Caco-2 (cell line): ENCODE results near the gene TNF. TPM values are rescaled to one million over a fixed set of nuclear protein-coding genes. Genes with fewer than 3 reads are reported as not detected.

Source experiments
- BruUV-seq: library from RNA; stranded (reverse); fragments of 400-500 nt; replicated peaks from 2 replicates; lab custom pipeline; 2021; lab: Mats Ljungman, UMichigan
- CTCF ChIA-PET: fragments of 300-600 bp; sonication (Branson Sonifier 250); formaldehyde crosslinking; loops from one replicate; lab custom pipeline; 2022; ENCODE audit warnings: antibody characterized with exemption; lab: Charles Lee
- POLR2A ChIA-PET: fragments of 300-600 bp; sonication (Branson Sonifier 250); formaldehyde crosslinking; loops from one replicate; lab custom pipeline; 2022; ENCODE audit warnings: antibody characterized with exemption; lab: Charles Lee
- DNase-seq, 2 experiments: peaks; one replicate each; pipeline versions ENCODE4 v3.0.0 to v3.0.0-alpha.2; 2020 to 2022
- H3K27me3 ChIP-seq: replicated peaks from 2 replicates; pipeline ENCODE4 v1.6.0; 2011; ENCODE audit warnings: low read length; ENCODE audit not compliant: control insufficient read depth, insufficient read depth
- H3K36me3 ChIP-seq: 2 replicates; pipeline ENCODE4 v1.5.1; 2011; ENCODE audit warnings: low read length; ENCODE audit not compliant: control insufficient read depth, insufficient read depth
- H3K4me1 ChIP-seq: fragments of 250-450 bp; sonication (Bioruptor Pico); 2 replicates; pipeline ENCODE4 v1.5.1; 2020; ENCODE audit warnings: mild to moderate bottlenecking
- H3K4me3 ChIP-seq: 2 replicates; pipeline ENCODE4 v1.5.1; 2011; ENCODE audit warnings: low read depth, mild to moderate bottlenecking, control low read depth, low read length
- H3K9me3 ChIP-seq: fragments of 250-450 bp; sonication (Bioruptor Pico); 2 replicates; pipeline ENCODE4 v1.5.1; 2020; ENCODE audit warnings: mild to moderate bottlenecking, moderate library complexity
- H3K27ac Mint-ChIP-seq: one replicate; pipeline ENCODE4 v1.8.0; 2022; ENCODE audit warnings: mixed read lengths; ENCODE audit not compliant: unreplicated experiment
- H3K27me3 Mint-ChIP-seq: one replicate; pipeline ENCODE4 v1.8.0; 2022; ENCODE audit warnings: mixed read lengths; ENCODE audit not compliant: insufficient read depth, unreplicated experiment
- H3K36me3 Mint-ChIP-seq: one replicate; pipeline ENCODE4 v1.8.0; 2022; ENCODE audit warnings: mild to moderate bottlenecking, mixed read lengths; ENCODE audit not compliant: insufficient read depth, unreplicated experiment
- H3K4me1 Mint-ChIP-seq: one replicate; pipeline ENCODE4 v1.8.0; 2022; ENCODE audit warnings: low read depth, mixed read lengths; ENCODE audit not compliant: unreplicated experiment
- H3K4me3 Mint-ChIP-seq: one replicate; pipeline ENCODE4 v1.8.0; 2022; ENCODE audit warnings: mild to moderate bottlenecking, moderate library complexity, mixed read lengths; ENCODE audit not compliant: unreplicated experiment
- H3K9me3 Mint-ChIP-seq: one replicate; pipeline ENCODE4 v1.8.0; 2022; ENCODE audit warnings: mixed read lengths; ENCODE audit not compliant: unreplicated experiment
- intact Hi-C: fragments of 100-400 bp; cut with micrococcal nuclease; formaldehyde crosslinking; loops from one replicate; pipeline ENCODE4 v1.10.0; 2022; ENCODE audit not compliant: unreplicated experiment
- total RNA-seq: library from RNA; stranded (reverse); gene quantifications from 2 replicates; pipeline ENCODE4 v1.2.3, GENCODE V29; 2022
- TF ChIP-seq, protein P1 (sequence below), 2 experiments: fragments of 200-600 bp in 1 of 2; IDR thresholded peaks; 1 replicate in 1 of 2; 2 replicates in 1 of 2; pipeline versions ENCODE4 v1.5.1 to v1.8.0; 2011 to 2022; ENCODE audit warnings: antibody characterized with exemption in 1 of 2, control low read depth in 1 of 2, inconsistent platforms in 1 of 2, low read depth in 1 of 2, low read length in 1 of 2, mild to moderate bottlenecking in 1 of 2, moderate library complexity in 1 of 2; ENCODE audit not compliant: insufficient read depth in 1 of 2, severe bottlenecking in 1 of 2, unreplicated experiment in 1 of 2

Gene TNF
- total RNA-seq, 1 experiment from 2014 or later: not detected

DNA sequence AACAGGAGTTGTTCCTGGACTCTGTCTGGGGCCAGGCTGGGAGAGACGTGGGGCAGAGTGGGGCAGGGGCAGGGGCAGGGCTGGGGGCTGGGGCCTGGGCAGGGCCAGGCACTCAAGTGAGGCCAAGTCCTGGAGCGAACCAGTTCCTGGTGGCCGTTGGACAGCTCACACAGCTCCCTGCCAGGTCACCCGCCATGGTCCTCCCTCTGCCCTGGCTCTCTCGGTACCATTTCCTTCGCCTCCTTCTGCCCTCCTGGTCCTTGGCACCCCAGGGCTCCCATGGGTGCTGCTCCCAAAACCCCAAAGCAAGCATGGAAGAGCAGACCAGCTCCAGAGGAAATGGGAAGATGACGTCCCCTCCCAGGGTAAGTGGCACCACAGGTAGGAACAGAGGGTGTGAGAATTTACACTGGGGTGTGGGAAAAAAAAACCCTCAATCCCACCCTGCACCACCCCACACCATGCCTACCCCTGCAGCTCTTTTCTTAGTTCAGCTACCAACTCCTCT lies 46.5 kb upstream of the TNF start, which contains the start of gene MCCD1:
TSS of gene MCCD1 (plus strand) at position 142 of the 508 bp plus-strand sequence. CDS start at position 195, 53 bp downstream.
- no peaks in the 10 kb centered on the region for H3K27me3 Mint-ChIP-seq
- BruUV-seq: no TSS peak
- CTCF ChIA-PET: no interaction called here
- Histone ChIP-seq H3K36me3 (peaks cover 7% of the 10 kb centered on the region), H3K9me3 (no peaks in the 10 kb centered on the region), H3K4me1 (no peaks in the 10 kb centered on the region), H3K4me3 (no peak within 1 kb of the TSS), H3K27me3 (no peaks in the 10 kb centered on the region)
- intact Hi-C loops: loop anchor here (5.0 kb wide), 1 partner anchor 37 kb away; no protein-coding TSS in a partner anchor
- DNase-seq: no peak
- H3K27ac Mint-ChIP-seq: no peak within 1 kb of the TSS
- H3K4me1 Mint-ChIP-seq: peaks cover 9% of the 10 kb centered on the region
- TF ChIP-seq, protein P1, sequence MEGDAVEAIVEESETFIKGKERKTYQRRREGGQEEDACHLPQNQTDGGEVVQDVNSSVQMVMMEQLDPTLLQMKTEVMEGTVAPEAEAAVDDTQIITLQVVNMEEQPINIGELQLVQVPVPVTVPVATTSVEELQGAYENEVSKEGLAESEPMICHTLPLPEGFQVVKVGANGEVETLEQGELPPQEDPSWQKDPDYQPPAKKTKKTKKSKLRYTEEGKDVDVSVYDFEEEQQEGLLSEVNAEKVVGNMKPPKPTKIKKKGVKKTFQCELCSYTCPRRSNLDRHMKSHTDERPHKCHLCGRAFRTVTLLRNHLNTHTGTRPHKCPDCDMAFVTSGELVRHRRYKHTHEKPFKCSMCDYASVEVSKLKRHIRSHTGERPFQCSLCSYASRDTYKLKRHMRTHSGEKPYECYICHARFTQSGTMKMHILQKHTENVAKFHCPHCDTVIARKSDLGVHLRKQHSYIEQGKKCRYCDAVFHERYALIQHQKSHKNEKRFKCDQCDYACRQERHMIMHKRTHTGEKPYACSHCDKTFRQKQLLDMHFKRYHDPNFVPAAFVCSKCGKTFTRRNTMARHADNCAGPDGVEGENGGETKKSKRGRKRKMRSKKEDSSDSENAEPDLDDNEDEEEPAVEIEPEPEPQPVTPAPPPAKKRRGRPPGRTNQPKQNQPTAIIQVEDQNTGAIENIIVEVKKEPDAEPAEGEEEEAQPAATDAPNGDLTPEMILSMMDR (IDR thresholded peaks at IDR 0.05; ENCODE audit: insufficient read depth in 1 of 2, low read depth in 1 of 2, low read length in 1 of 2, severe bottlenecking in 1 of 2, unreplicated experiment in 1 of 2): no peak
- H3K4me3 Mint-ChIP-seq: no peak within 1 kb of the TSS
- H3K9me3 Mint-ChIP-seq: no peaks in the 10 kb centered on the region
- H3K36me3 Mint-ChIP-seq: peaks cover 67% of the 10 kb centered on the region
- POLR2A ChIA-PET: interaction anchor here (0.5 to 1.8 kb wide), 3 partner anchors 12 to 66 kb away, joined by 3 to 13 read pairs (median 4); partner anchors contain the start of gene DDX39B

DNA sequence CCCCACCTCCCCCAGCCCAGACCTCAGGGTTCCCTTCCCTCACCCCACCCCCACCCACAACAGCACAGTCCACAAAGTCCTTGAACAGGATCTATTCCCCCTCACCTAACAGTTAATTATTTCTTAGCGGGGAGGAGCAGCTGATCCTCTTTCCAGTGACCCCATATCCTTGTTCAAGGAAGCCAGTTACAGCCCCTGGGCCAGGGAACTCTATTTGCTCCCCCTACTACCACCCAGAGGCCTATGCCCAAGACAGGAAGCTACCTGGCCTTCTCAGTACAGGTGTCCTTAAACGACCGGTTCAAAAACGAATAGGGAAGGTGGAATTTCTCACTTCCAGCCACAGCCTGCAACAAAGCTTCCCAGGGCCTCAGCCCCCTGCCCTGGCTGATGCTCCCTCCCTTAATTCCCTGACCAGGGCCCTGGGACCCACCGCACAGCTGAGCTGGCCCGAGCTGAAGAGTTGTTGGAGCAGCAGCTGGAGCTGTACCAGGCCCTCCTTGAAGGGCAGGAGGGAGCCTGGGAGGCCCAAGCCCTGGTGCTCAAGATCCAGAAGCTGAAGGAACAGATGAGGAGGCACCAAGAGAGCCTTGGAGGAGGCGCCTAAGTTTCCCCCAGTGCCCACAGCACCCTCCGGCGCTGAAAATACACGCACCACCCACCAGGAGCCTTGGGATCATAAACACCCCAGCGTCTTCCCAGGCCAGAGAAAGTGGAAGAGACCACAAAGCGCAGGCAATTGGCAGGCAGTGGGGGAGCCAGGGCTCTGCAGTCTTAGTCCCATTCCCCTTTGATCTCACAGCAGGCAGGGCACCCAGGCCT lies 45.8 kb upstream of the TNF start:
- Histone ChIP-seq H3K4me1 (no peaks in the 10 kb centered on the region), H3K27me3 (no peaks in the 10 kb centered on the region), H3K36me3 (peaks cover 10% of the 10 kb centered on the region), H3K9me3 (no peaks in the 10 kb centered on the region), H3K4me3 (no peak overlapping the region)
- Mint-ChIP-seq H3K9me3 (no peaks in the 10 kb centered on the region), H3K27me3 (no peaks in the 10 kb centered on the region), H3K4me1 (peaks cover 9% of the 10 kb centered on the region), H3K27ac (peak overlapping the region; percentile 23), H3K4me3 (no peak overlapping the region), H3K36me3 (peaks cover 73% of the 10 kb centered on the region)
- TF ChIP-seq, protein P1 (IDR thresholded peaks at IDR 0.05; ENCODE audit: insufficient read depth in 1 of 2, low read depth in 1 of 2, low read length in 1 of 2, severe bottlenecking in 1 of 2, unreplicated experiment in 1 of 2): no peak
- intact Hi-C loops: loop anchor here (5.0 kb wide), 1 partner anchor 37 kb away; no protein-coding TSS in a partner anchor
- ChIA-PET POLR2A (interaction anchor here (0.5 to 1.8 kb wide), 3 partner anchors 12 to 67 kb away, joined by 3 to 13 read pairs (median 4); partner anchors contain the start of gene DDX39B), CTCF (no interaction called here)
- DNase-seq: no peak
- BruUV-seq: no TSS peak

GRCh38 chr6:31530659-31531058 lies 44.7 kb upstream of the TNF start:
- Histone ChIP-seq H3K36me3 (peaks cover 12% of the 10 kb centered on the region), H3K4me1 (no peaks in the 10 kb centered on the region), H3K27me3 (no peaks in the 10 kb centered on the region), H3K4me3 (no peak overlapping the region), H3K9me3 (no peaks in the 10 kb centered on the region)
- ChIA-PET POLR2A (no interaction called here), CTCF (no interaction called here)
- Mint-ChIP-seq H3K27ac (peak overlapping the region; percentile 23), H3K4me1 (peaks cover 9% of the 10 kb centered on the region), H3K27me3 (no peaks in the 10 kb centered on the region), H3K36me3 (peaks cover 84% of the 10 kb centered on the region), H3K4me3 (no peak overlapping the region), H3K9me3 (no peaks in the 10 kb centered on the region)
- DNase-seq: no peak
- TF ChIP-seq, protein P1 (IDR thresholded peaks at IDR 0.05; ENCODE audit: insufficient read depth in 1 of 2, low read depth in 1 of 2, low read length in 1 of 2, severe bottlenecking in 1 of 2, unreplicated experiment in 1 of 2): no peak
- BruUV-seq: TSS peak; percentile 1
- intact Hi-C loops: no loop called here
